Measurements from ENCODE around the gene PIEZO1. TPM values are rescaled to one million over a fixed set of nuclear protein-coding genes. Genes with fewer than 3 reads are reported as not detected.

Gene PIEZO1
- total and polyA plus RNA-seq, 2 experiments from 2014 or later, result 30.4 to 70.1 TPM

DNA sequence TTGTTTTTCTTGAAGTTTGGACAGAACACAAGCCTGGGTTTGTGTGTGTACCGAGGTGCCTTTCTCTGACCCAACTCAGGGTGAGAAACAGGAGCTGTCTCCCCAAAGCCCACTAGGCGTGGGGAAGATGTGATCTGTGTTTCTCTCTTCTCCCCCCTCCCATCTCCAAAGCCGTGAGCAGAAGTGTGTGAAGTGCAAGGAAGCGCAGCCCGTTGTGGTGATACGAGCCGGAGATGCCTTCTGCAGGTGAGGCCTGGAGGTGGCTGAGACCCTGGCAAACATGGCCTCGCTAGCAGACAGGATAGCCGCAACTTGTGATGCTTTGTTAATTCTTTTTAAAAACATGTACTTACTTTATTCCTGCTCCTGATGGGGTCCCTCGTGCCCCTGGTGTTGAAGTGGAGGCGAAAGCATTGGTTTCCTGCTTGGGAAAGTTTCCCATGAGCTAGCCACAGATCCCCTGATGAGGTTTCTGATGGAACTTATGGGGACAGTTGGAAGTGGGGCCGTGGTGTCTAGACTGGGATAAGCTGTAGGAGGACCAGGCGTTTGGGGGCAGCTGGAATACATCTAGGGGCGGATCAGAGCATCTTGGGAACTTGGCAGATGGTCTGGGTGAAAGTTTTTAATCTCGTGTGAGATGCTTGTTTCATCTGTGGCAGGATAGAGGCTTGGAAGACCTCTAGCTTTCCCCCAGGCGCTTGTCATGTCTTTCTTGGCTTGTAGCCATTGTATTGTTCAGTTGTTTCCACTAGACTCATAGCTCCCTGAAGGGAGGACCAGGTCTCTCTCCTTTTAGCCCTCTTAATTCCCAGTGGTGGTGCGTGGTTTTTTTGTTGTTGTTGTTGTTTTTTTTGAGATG is 77.8 kb downstream of the PIEZO1 start:
- no peaks in the 10 kb centered on the region for H3K36me3 ChIP-seq (ENCODE audit: insufficient read depth)
- ATAC-seq, result no peak
- no peak overlapping the region for H3K27ac ChIP-seq (ENCODE audit: low read depth)
- H3K4me3 ChIP-seq, result peak overlapping the region; percentile 92
- Mint-ChIP-seq H3K4me1 (peaks cover 27% of the 10 kb centered on the region), H3K9me3 (no peaks in the 10 kb centered on the region), H3K27ac (0 out of 2 replicates have a peak overlapping the region, but pooled peaks have one; percentile 3), H3K27me3 (ENCODE audit: insufficient read depth, low read depth, poor library complexity) (peaks cover 22% of the 10 kb centered on the region), H3K4me3 (peak overlapping the region; percentile 87), H3K36me3 (ENCODE audit: low read depth) (no peaks in the 10 kb centered on the region; the same call in 2 of the 3 replicates)
- peaks cover 5% of the 10 kb centered on the region for H4K20me1 ChIP-seq (replicated peaks; ENCODE audit: insufficient read depth)
- TF ChIP-seq, protein P1, sequence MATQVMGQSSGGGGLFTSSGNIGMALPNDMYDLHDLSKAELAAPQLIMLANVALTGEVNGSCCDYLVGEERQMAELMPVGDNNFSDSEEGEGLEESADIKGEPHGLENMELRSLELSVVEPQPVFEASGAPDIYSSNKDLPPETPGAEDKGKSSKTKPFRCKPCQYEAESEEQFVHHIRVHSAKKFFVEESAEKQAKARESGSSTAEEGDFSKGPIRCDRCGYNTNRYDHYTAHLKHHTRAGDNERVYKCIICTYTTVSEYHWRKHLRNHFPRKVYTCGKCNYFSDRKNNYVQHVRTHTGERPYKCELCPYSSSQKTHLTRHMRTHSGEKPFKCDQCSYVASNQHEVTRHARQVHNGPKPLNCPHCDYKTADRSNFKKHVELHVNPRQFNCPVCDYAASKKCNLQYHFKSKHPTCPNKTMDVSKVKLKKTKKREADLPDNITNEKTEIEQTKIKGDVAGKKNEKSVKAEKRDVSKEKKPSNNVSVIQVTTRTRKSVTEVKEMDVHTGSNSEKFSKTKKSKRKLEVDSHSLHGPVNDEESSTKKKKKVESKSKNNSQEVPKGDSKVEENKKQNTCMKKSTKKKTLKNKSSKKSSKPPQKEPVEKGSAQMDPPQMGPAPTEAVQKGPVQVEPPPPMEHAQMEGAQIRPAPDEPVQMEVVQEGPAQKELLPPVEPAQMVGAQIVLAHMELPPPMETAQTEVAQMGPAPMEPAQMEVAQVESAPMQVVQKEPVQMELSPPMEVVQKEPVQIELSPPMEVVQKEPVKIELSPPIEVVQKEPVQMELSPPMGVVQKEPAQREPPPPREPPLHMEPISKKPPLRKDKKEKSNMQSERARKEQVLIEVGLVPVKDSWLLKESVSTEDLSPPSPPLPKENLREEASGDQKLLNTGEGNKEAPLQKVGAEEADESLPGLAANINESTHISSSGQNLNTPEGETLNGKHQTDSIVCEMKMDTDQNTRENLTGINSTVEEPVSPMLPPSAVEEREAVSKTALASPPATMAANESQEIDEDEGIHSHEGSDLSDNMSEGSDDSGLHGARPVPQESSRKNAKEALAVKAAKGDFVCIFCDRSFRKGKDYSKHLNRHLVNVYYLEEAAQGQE (IDR thresholded peaks at IDR 0.05; ENCODE audit: unreplicated experiment), result no peak
- TF ChIP-seq EZH2 (IDR thresholded peaks at IDR 0.05; ENCODE audit: low read depth, unreplicated experiment) (no peak), CREB1 (CRISPR knock-in tag; IDR thresholded peaks at IDR 0.05; ENCODE audit: low read depth) (no peak), JUNB (IDR thresholded peaks at IDR 0.05; ENCODE audit: unreplicated experiment) (no peak), EZH2phosphoT487 (IDR thresholded peaks at IDR 0.05; ENCODE audit: unreplicated experiment) (no peak), ZNF114 (CRISPR knock-in tag; IDR thresholded peaks at IDR 0.05) (no peak)
- peak overlapping the region; percentile 96 for H3K4me2 ChIP-seq
- no peaks in the 10 kb centered on the region for H3K9me2 ChIP-seq (ENCODE audit: insufficient read depth)
- no peak for DNase-seq (ENCODE audit: low spot score)
- 0 out of 2 replicates have a peak overlapping the region, but pooled peaks have one; percentile 80 for H2AFZ ChIP-seq
- peaks cover 44% of the 10 kb centered on the region for H3K79me2 ChIP-seq (replicated peaks; ENCODE audit: insufficient read depth)
- 0 out of 2 replicates have a peak, but pooled peaks cover 2% of the 10 kb centered on the region for H3F3A ChIP-seq (replicated peaks; ENCODE audit: low read depth)
- H3K27me3 ChIP-seq (ENCODE audit: insufficient read depth), result no peaks in the 10 kb centered on the region
- H3K4me1 ChIP-seq (ENCODE audit: insufficient read depth), result peaks cover 5% of the 10 kb centered on the region; the same call in 1 of the 2 replicates

DNA sequence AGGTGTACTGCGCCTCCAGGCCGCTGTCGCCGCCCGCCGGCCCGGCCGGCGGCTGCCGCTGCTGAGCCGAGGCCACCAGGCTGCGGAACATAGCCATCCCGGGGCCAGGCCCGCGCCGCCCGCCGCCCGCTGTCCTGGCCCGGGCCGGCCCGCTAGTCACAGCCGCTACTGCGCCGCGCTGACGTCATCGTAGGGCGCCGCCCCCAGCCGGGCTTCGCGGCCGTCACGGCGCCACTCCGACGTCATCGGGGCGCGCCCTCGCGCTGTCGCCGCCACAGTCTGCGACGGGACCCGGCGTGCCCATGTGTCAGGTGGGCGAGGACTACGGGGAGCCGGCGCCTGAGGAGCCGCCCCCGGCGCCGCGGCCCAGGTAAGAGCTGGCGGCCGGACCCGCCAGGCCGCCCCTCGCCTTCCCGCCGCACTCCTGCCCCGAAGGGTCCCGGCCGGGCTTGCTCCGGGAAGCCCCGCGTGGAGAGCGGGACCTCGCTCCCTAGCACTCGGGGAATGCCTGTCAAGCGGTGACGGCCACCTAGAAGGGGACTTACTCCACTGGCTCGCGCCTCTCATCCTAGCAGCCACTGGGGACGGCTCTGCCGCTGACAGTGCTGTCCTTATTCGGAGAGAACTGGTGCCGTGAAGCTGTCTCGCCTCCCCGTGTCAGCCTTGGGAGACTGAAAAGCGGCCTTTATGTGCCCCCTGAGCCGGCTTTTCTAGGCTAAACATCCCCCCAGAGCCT is 78.6 kb downstream of the PIEZO1 start, which contains the start of the genes CTU2 and RNF166:
Gene CTU2 (plus strand): TSS at position 275 of the 736 bp plus-strand sequence. CDS start 28 bp downstream, at position 303.
Gene RNF166 (minus strand): TSS at position 180 of the 736 bp plus-strand sequence. CDS start 83 bp downstream, at position 97.
- Mint-ChIP-seq H3K9me3 (no peaks in the 10 kb centered on the region), H3K27ac (peak within 1 kb of the TSS; percentile 3; the same call in 1 of the 2 replicates), H3K27me3 (ENCODE audit: insufficient read depth, low read depth, poor library complexity) (peaks cover 19% of the 10 kb centered on the region), H3K4me3 (peak within 1 kb of the TSS; percentile 88), H3K4me1 (peaks cover 20% of the 10 kb centered on the region), H3K36me3 (ENCODE audit: low read depth) (no peaks in the 10 kb centered on the region; the same call in 2 of the 3 replicates)
- ATAC-seq (peak; percentile 86), DNase-seq (ENCODE audit: low spot score) (peak; percentile 92)
- H3K4me3 ChIP-seq, result peak within 1 kb of the TSS; percentile 92
- no peaks in the 10 kb centered on the region for H3K27me3 ChIP-seq (ENCODE audit: insufficient read depth)
- H3K9me2 ChIP-seq (ENCODE audit: insufficient read depth), result no peaks in the 10 kb centered on the region
- no peak within 1 kb of the TSS for H3K27ac ChIP-seq (ENCODE audit: low read depth)
- H3K4me1 ChIP-seq (ENCODE audit: insufficient read depth), result peaks cover 5% of the 10 kb centered on the region; the same call in 1 of the 2 replicates
- peaks cover 44% of the 10 kb centered on the region for H3K79me2 ChIP-seq (replicated peaks; ENCODE audit: insufficient read depth)
- peaks cover 5% of the 10 kb centered on the region for H4K20me1 ChIP-seq (replicated peaks; ENCODE audit: insufficient read depth)
- 0 out of 2 replicates have a peak, but pooled peaks cover 2% of the 10 kb centered on the region for H3F3A ChIP-seq (replicated peaks; ENCODE audit: low read depth)
- no peak for TF ChIP-seq STAT1 (IDR thresholded peaks at IDR 0.05; ENCODE audit: unreplicated experiment)
- peak; percentile 100 for TF ChIP-seq CREB1 (CRISPR knock-in tag; IDR thresholded peaks at IDR 0.05; ENCODE audit: low read depth)
- peak; percentile 64 for TF ChIP-seq POLR2AphosphoS5 (IDR thresholded peaks at IDR 0.05; ENCODE audit: low read depth)
- TF ChIP-seq, protein P2, sequence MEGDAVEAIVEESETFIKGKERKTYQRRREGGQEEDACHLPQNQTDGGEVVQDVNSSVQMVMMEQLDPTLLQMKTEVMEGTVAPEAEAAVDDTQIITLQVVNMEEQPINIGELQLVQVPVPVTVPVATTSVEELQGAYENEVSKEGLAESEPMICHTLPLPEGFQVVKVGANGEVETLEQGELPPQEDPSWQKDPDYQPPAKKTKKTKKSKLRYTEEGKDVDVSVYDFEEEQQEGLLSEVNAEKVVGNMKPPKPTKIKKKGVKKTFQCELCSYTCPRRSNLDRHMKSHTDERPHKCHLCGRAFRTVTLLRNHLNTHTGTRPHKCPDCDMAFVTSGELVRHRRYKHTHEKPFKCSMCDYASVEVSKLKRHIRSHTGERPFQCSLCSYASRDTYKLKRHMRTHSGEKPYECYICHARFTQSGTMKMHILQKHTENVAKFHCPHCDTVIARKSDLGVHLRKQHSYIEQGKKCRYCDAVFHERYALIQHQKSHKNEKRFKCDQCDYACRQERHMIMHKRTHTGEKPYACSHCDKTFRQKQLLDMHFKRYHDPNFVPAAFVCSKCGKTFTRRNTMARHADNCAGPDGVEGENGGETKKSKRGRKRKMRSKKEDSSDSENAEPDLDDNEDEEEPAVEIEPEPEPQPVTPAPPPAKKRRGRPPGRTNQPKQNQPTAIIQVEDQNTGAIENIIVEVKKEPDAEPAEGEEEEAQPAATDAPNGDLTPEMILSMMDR (conservative IDR thresholded peaks at IDR 0.05; ENCODE audit: low read depth in 2 of 2), result no peak
- TF ChIP-seq, protein P1 (IDR thresholded peaks at IDR 0.05; ENCODE audit: unreplicated experiment), result no peak
- TF ChIP-seq, protein P3, sequence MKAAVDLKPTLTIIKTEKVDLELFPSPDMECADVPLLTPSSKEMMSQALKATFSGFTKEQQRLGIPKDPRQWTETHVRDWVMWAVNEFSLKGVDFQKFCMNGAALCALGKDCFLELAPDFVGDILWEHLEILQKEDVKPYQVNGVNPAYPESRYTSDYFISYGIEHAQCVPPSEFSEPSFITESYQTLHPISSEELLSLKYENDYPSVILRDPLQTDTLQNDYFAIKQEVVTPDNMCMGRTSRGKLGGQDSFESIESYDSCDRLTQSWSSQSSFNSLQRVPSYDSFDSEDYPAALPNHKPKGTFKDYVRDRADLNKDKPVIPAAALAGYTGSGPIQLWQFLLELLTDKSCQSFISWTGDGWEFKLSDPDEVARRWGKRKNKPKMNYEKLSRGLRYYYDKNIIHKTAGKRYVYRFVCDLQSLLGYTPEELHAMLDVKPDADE (IDR thresholded peaks at IDR 0.05), result peak; percentile 74; the same call in 1 of the 2 replicates
- TF ChIP-seq ZNF331 (CRISPR knock-in tag; IDR thresholded peaks at IDR 0.05; ENCODE audit: low read depth), result no peak
- peak within 1 kb of the TSS; percentile 99 for H3K4me2 ChIP-seq
- H2AFZ ChIP-seq, result 0 out of 2 replicates have a peak within 1 kb of the TSS, but pooled peaks have one; percentile 80
- H3K36me3 ChIP-seq (ENCODE audit: insufficient read depth), result no peaks in the 10 kb centered on the region

Measured in GM23338 (cell line).